ENCODE measurements around the gene PTPRG.

PTPRG gene

GRCh38 chr3:62065985-62066693 lies 504.8 kb downstream of the PTPRG start:
- DNase-seq (ENCODE audit: low read depth) = no peak

- DNase-seq (ENCODE audit: low read depth) = no peak
Observed at GRCh38 chr3:62068337-62068736, 507.0 kb downstream of the PTPRG start.

DNA sequence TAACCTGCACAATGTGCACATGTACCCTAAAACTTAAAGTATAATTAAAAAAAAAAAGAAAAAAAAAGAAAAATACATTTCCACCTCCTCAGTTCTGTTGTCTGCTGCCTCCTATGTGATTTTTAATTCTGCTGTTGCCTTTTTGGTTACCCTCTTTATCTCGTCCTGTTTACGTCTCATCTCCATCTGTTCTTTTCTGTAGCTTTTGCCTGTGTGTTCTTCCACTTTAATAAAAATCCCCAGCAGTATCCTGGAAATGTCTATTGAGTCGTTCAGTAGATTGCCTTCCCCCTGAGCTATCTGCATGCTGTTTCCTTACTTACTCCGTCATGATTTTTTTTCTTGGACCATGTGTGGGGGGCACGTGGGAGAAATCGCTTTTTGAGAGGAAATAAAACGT lies 509.5 kb downstream of the PTPRG start:
- DNase-seq (ENCODE audit: low read depth) = no peak

DNA sequence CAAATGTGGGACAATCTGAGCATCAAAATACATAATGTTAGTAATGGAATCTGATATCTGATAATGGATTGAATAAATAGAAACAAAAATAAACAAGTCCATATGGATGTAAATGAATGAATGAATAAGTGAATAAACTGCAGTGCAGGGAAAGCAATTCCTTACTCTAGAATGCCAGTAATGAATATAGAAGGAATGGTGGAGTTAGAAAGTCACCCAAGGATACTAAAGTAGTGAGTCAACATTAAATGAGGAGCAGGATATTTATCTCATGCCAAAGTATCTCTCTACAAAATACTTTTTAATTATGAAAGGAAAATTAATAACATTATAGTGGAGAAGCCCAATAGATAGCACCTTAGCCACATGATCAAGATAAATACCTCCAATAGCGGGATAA lies 511.7 kb downstream of the PTPRG start:
- DNase-seq (ENCODE audit: low read depth) = no peak

- no peak for DNase-seq (ENCODE audit: low read depth)
Observed at GRCh38 chr3:62084558-62084957, 523.2 kb downstream of the PTPRG start.

DNA sequence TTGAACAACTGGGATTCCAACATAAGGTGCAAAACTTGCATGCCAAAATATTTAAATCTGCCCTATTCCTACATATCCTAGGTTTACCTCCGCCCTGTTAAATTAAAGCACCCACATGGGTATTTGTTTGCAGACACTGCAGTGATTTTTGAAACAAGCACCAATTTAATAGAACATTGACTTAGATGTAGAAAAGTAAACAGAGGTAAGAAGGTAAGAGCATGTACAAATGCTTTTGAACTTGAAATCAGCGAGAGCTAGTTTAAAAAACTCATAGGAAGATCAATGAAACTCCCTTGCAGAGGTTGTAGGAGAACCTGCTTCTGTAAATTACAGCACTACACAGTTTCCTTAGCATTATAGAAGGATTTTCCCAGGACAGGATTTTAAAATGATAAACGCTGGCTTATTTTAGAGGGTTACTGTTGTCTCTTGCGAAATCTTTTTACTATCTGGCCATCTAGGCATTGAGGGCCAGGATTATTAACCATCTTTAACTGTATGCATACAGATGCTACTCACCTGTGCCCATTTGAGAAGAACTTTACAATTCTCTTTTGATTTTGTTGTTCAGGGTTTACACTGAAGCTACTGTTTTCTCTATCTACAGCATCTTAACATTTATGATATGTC lies 527.2 kb downstream of the PTPRG start:
- DNase-seq (ENCODE audit: low read depth) = no peak

DNA sequence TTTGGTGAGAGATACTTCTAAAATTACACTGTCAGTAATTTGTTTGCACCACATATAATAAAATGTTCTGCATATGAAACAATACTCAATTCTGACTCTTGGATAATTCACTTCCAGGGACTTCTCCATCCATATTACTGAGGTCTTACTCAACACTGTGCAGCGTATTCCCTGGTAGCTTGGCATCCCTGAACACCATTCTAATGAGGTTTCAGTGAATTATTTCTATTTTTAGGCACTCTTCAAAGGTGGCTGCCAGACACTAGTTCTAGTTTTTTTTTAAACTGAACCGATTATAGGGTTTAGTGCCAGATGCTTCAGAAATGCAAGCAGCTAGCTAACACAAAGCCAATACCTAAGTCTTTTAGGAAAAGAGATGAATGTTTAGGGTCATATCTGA lies 528.7 kb downstream of the PTPRG start:
- DNase-seq (ENCODE audit: low read depth) = no peak

GRCh38 chr3:62090519-62090918 lies 529.1 kb downstream of the PTPRG start:
- DNase-seq (ENCODE audit: low read depth) = no peak

- no peak for DNase-seq (ENCODE audit: low read depth)
Observed at GRCh38 chr3:62093025-62093424, 531.7 kb downstream of the PTPRG start.

GRCh38 chr3:62094461-62094860 lies 533.1 kb downstream of the PTPRG start:
- DNase-seq (ENCODE audit: low read depth) = no peak

DNA sequence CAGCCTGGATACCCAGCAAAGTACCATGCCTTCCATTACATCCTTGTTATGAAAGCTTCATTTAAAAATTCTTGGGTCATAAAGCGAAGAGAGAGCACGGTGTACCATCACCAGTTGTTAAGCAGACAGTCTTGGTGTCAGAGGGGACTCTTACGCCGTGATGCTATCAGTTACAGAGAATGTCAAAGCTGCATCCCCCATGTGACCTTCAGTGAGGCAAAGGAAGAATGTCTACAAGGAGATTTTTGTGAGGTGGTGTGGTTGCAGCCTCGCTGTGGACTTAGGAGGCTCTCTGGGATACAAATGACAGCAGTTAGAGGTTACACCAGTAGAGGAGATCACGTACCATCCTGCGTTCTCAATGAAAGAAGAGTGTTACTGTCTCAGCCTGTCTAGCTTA lies 533.7 kb downstream of the PTPRG start:
- DNase-seq (ENCODE audit: low read depth) = no peak

DNA sequence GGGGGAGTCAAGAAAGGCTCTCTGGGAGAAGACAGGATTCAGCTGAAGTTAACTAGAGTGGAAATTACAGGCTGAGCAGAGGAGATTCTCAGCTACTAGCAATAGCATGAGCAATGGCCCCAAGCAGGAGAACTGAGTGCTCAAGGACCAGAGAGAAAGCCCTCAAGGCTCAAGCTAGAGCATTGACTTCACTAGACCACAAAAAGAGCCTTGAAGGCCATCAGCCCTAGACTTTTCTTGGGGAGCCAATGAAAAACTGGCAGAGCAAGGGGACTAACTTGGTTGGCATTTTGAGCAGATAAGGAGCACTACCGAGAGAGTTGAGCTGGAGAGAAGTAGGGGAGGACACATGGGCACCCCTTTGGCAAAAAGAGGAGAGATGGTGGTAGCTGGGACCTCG lies 534.4 kb downstream of the PTPRG start:
- no peak for DNase-seq (ENCODE audit: low read depth)

- DNase-seq (ENCODE audit: low read depth) = no peak
Observed at GRCh38 chr3:62096521-62096920, 535.1 kb downstream of the PTPRG start.

GRCh38 chr3:62097121-62097520 lies 535.8 kb downstream of the PTPRG start:
- DNase-seq (ENCODE audit: low read depth) = no peak

DNA sequence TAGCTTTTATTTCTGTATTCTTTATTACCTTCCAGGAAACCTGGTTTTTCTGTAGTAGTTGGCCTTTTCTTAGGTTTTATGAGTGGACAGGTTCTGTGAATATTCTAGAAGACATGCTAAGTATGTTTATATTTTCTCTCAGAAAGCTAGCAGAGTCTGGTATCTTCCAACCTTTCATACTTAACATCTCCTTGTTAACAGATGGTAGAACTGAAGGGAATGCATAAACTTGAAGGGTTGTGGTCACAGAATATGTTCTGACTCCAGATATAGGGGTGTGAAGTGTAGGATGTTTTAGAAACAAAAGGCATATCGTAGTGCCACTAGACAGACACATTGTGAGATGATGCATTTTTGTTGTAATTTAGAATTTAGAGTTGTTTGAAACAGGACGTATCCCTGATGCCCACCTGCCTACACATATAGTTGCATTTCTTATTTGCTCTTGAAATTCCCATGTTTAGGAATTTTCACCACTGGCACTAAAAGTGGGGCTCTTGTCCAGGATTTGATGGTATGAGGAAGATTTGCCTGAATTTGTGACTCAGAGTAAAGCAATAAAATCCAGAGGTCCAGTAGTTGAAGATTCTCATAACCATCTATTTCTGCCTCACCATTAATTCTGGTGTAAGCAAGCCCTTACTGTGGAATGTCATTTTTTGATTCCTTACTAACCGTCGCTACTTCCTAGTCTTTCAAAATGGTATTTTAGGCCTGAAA lies 537.4 kb downstream of the PTPRG start:
- no peak for DNase-seq (ENCODE audit: low read depth)

DNA sequence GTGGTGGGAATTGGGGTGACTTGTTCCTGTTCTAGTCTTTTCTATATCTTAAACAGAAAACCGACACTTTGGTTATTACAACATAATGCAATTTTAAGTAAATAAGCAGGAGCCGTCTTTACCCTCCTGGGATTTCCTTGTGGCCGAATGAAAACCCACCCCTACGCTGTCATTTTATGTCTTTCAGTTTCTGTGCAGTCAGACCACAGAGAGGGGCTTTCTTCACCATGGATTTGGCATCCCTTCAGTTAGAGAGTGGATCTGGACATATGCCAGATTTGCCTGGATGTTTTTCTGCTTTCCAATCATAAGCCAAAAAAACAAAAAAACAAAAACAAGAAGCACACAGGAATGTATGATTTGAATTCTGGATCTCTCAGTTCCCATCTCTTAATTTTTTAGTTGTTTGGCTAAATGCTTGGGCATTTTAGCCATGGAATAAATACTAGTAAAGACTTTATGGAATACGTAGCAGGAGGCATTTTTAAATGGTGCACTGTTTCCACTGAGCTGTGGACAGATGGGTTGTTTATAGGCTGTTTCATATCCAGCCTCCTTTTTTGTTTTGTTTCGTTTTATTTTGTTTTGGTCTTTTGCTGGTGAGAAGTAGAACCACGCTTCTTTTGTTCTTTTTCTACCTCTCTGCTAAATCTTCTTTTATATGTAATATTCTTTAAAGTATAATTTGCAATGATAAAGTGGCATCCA lies 539.1 kb downstream of the PTPRG start:
- no peak for DNase-seq (ENCODE audit: low read depth)

DNA sequence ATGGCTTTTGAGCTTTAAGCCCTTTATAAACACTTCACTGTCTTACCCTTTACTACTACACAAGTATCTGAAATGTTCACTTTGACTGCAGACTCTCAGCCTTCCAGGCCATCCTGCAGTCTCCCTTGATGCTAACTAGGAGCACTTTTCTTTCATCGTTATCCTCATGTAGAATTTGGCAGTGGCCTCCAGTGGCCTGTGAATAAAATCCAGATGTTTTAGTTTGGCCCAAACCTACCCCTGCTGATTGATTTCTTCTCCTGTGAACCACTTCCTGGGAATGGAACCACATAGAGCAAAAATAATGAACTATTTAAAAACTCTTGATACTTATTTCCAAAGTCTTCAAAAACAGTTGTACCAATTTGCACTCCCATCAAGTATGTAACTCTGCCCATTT lies 540.1 kb downstream of the PTPRG start:
- DNase-seq (ENCODE audit: low read depth) = no peak

DNA sequence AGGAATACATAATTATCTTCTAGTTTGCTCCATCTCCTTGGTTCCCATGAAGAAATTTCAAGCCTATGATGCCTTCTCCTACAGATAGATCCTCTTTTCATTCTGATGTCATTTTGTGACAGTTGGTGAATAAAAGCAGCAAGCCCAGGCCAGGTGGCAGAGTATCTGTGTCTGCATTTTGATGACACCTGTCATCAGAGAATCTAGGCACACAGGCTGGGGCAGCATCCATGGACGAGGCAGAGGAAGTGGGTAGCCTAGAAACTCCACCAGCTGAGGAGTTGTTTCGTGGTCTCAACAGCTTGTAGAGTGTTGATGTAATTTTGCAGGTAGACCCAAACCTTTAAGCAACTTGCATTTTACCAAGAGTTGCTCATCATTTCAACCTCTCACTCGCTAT lies 542.2 kb downstream of the PTPRG start:
- DNase-seq (ENCODE audit: low read depth) = no peak

DNA sequence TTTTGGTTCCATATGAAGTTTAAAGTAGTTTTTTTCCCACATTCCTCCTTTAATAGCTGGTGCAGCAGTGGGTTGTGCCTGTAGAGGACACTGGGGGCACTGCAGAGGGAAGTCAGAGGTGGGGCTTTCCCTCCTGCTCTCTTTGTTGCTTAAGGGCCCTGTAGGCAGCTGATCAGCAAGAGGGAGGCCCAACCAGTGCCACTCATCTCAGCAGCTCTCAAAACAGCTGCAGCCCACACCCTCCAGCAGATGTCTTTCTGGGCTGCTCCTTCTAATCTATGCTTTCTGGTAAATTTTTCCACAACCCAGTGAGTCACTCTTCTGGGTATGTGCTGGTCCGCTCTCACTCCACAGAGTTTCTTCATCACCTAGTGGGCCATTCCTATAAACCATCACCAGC lies 548.2 kb downstream of the PTPRG start:
- no peak for DNase-seq (ENCODE audit: low read depth)

DNA sequence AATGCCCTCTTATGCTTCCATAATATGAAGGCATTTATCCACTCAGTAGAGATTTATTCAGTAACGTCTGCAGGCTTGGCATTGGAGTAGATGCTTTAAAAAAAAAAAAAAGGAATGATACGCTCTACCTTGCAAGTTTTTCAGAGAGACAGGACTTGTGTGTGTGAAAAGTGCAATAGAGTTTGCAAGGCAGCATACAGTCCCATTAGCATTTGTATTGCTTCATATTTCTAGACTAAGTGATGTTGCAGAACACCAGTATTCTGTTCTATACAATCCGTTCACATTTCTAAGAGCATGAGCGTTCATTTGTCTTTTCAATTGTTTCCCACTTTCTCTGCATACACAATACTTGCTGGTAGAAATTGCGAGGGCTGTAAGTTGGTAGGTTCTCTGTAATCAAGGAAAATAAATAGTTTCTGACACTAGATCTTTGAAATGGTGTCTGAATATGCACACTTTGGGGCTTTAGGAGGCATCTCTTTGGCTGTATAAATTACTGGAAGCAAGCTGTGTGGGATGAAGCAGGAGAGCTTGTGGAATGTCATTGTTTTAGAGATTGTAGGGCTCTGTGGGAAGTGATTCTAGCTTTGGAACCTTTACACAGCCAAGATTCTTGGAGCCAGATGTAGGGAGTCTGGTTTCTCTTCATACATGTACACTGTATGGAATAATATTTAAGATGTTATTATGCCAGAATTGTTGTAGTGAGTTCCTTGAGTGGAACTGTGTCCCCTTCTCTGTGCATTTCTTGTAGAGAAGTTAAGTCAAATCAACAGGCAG lies 549.3 kb downstream of the PTPRG start:
- DNase-seq (ENCODE audit: low read depth) = no peak

GRCh38 chr3:62113092-62113491 lies 551.7 kb downstream of the PTPRG start:
- no peak for DNase-seq (ENCODE audit: low read depth)

GRCh38 chr3:62114763-62115162 lies 553.4 kb downstream of the PTPRG start:
- DNase-seq (ENCODE audit: low read depth) = no peak
